Gastrocnemius medialis (tissue), 4 donors: ENCODE measurements around the gene DUOX1.

Experiments used
- POLR2A ChIP-seq, 2 donors: fragments of 450-650 bp; IDR thresholded peaks; one replicate each; pipeline ENCODE4 v1.6.1; 2017; ENCODE audit warnings: antibody characterized with exemption in 2 of 2, mild to moderate bottlenecking in 2 of 2, moderate library complexity in 2 of 2
- TF ChIP-seq, protein P1 (sequence below), 5 experiments: fragments of 450-650 bp in 3 of 5; fragments of 200-600 bp in 2 of 5; sonication (generic) in 2 of 5; IDR thresholded peaks in 4 of 5; conservative IDR thresholded peaks in 1 of 5; 1 replicate in 4 of 5; 2 replicates in 1 of 5; pipeline ENCODE4 v1.5.1; 2016 to 2019; ENCODE audit warnings: antibody characterized with exemption in 5 of 5, mild to moderate bottlenecking in 3 of 5, moderate library complexity in 3 of 5

GRCh38 chr15:45143056-45143455 is 13.3 kb downstream of the DUOX1 start:
- no peak for TF ChIP-seq POLR2A (IDR thresholded peaks at IDR 0.05)
- TF ChIP-seq, protein P1, sequence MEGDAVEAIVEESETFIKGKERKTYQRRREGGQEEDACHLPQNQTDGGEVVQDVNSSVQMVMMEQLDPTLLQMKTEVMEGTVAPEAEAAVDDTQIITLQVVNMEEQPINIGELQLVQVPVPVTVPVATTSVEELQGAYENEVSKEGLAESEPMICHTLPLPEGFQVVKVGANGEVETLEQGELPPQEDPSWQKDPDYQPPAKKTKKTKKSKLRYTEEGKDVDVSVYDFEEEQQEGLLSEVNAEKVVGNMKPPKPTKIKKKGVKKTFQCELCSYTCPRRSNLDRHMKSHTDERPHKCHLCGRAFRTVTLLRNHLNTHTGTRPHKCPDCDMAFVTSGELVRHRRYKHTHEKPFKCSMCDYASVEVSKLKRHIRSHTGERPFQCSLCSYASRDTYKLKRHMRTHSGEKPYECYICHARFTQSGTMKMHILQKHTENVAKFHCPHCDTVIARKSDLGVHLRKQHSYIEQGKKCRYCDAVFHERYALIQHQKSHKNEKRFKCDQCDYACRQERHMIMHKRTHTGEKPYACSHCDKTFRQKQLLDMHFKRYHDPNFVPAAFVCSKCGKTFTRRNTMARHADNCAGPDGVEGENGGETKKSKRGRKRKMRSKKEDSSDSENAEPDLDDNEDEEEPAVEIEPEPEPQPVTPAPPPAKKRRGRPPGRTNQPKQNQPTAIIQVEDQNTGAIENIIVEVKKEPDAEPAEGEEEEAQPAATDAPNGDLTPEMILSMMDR (IDR thresholded peaks at IDR 0.05 in 4 of 5, conservative IDR thresholded peaks at IDR 0.05 in 1 of 5): no peak
